ENCODE results near the gene GALT.
"Not testable (repeated sequence)": the region's sequence is repeated elsewhere in the genome, so short reads cannot be mapped to it uniquely, and the experiment has no call there.

The GALT gene

GRCh38 chr9:34627716-34628655, 18.5 kb upstream of the GALT start:
- FAIRE-seq (no peak), DNase-seq (ENCODE audit: low spot score) (no peak)

DNA sequence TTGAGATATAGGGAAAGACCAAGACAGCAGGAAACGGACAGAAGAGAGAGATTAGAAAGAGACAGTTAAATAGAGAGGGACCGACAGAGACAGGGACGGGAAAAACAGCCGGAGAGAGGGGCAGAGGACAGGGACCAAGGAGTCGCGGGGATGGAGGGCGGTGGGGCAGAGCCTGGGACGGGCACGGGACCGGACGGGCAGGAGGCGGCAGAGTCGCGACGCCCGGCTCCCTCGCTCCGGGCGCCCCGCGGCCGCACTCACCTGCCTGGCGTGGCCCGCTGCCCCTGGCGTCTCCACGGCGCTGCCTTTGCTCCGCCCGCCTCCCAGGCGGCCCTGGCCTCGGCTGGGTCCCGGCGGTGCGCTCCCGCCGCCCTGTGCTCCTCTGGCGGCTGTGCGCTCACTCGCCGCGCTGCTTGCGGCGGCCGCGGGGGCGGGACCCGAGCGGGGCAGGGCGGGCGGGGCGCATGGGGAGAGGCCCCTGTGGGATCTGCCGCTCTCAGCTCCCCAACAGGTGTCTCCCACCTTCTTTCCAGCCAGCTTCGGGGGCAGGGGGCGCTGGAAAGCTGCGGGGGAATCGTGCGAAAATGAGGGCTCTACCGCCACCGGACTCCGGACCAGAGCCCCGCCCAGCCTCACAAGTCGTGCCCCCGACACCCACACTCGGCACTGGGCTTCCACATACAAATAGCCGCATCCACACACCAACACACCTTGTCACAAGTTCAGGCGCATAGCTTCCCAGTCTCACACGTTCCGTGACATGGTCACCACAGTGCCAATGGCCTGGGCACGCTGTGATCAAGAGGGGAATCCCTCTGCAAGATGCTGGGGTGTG, 17.6 kb upstream of the GALT start, which contains the start of gene ARID3C:
ARID3C (minus strand) TSS at position 411 of the 835 bp plus-strand sequence. CDS start 1,052 bp downstream, outside the sequence.
- DNase-seq (ENCODE audit: low spot score) (peak; percentile 67), FAIRE-seq (peak; percentile 82)

DNA sequence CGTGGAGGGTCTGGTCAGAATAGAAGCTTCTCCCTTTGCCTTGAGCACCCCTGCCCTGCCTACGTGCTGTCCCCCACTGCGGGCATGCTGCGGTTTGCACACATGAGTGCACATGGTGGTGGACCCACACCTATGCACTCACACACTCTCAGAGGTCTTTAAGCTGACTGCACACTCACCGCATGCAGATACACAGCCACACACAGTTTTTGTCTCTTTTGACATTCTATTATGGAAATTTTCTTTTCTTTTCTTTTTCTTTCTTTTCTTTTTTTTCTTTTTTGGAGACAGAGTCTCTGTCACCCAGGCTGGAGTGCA, 17.0 kb upstream of the GALT start:
- no peak for DNase-seq (ENCODE audit: low spot score)
- FAIRE-seq = peak; percentile 78

- DNase-seq (ENCODE audit: low spot score) (no peak), FAIRE-seq (no peak)
Observed at GRCh38 chr9:34630402-34631154, 15.9 kb upstream of the GALT start.

DNA sequence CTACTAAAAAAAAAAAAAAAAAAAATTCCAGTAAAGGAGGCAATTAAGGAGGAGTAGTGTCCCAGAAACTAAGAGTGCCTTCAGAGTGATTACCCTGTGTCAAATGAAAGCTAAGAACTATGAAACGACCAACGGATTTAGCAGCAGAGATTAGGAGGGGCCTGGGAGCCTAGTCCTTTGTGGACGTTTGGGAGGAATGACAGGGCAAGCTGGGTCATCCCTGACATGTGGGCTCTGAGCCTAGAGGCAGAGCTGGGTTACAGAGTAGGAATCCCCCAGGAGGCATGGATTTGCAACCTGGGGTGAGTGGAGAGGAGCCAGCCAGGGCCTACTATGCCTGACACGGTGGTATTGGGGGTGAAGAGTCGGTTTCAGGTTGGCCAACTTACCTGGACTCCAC, 13.3 kb upstream of the GALT start:
- no peak for FAIRE-seq

DNA sequence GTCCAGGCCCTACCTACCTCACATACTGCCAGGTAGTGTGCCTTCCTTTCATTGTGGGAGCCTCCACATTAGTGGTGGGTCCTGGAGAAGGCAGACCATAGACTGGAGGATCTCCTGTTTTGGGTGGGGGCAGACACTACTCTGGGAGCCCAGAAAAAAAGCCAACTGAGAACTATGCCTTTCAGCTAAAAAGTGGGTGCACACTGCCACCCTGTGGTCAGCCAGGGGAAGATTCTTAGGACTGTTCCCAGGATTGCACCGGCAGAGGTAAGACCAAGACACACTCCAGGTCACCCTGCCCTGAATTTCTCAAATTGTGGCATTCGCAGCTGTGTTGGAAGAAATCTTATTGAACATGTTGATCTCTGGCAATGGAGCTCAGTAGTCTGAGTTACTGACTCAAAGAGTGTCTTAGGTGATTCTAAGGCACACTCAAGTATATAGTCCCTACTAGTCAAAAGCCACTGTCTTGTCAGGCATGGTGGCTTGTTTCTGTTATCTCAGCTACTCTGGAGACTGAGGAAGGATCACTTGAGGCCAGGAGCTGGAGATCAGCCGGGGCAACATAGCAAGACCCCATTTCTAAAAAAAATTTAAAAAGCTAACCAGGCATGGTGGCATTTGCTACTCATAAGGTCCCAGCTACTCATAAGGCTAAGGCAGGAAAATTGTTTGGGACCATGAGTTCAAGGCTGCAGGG, 12.5 kb upstream of the GALT start:
- peak; percentile 79 for FAIRE-seq
- DNase-seq (ENCODE audit: low spot score) = peak; percentile 79

More for the DNA sequence above, 13.3 kb upstream of the GALT start:
- no peak for DNase-seq (ENCODE audit: low spot score)

DNA sequence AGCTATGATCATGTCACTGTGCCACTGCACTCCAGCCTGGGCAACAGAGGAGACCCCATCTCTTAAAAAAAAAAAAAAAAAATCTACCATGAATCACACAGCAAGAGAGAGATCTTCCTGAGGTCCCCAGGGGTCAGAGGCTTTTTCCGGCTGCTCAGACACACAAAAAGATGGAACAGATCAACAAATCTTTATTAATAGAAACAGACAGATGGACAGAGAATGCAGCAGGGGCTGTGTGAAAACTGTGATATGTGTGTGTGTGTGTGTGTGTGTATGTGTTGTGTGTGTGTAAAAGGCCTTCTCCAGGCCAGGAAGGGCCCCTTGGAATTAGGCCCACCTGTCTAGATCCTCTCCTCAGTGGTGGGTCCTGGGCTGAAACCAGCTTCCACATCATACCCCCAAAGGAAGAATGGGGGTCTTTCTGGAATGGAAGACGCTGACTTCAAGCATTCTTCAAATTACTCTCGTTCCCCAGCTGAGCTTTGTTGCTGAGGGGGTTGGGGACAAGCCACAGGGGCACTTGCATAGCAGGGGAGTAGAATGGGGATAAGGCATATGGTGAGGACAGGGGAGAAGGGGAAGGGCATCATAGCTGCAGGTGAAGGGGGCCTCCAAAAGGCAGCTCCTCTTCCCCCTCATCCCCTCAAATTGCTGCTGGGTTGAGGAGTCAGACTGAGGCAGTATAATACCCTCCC, 11.8 kb upstream of the GALT start:
- FAIRE-seq (no peak), DNase-seq (ENCODE audit: low spot score) (no peak)

- DNase-seq (ENCODE audit: low spot score) (no peak), FAIRE-seq (no peak)
Observed at GRCh38 chr9:34635556-34635955, 10.9 kb upstream of the GALT start.

GRCh38 chr9:34636791-34637355, 9.6 kb upstream of the GALT start:
- no peak for DNase-seq (ENCODE audit: low spot score)
- no peak for FAIRE-seq

DNA sequence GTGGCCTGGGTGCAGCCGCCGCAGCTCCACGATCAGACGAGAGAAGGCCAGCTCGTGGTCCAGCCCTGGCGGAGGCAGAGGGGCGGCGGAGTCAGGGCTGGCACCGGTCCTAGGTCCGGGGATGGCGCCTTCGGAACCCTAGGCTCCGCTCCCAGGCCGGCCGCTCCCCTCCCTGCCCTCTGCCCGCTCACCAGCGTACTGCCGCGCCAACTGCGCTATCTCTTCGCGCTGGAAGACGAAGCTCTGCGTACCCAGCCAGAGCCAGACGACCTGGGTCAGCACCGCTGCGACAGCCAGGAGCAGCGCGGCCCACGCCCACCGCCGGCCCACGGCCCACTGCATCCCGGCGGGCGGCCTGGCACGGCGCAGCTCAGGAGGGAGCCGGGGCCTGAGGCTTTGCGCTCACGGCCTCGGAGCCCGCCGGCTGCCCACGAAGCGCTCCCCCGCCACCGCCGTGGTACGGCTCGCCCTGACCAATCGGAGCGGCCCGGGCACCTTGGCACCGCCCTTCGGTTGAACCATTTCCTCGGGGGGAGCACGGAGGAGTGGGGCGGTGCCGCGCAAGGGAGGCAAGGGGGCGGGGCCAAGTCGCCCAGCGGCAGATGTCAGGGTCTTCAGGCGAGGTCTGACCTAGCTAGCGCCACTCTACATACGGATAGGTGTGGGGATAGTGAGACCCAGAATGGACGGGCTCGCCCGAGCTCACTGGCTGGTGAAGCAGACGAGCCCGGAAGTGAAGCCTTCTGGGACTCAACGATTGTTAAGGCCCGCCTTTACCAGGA, 8.9 kb upstream of the GALT start, which contains the start of gene SIGMAR1:
SIGMAR1 (minus strand) TSS at position 432 of the 782 bp plus-strand sequence; CDS start at position 342, 90 bp downstream.
- FAIRE-seq = peak; percentile 88
- DNase-seq (ENCODE audit: low spot score) = peak; percentile 94

DNA sequence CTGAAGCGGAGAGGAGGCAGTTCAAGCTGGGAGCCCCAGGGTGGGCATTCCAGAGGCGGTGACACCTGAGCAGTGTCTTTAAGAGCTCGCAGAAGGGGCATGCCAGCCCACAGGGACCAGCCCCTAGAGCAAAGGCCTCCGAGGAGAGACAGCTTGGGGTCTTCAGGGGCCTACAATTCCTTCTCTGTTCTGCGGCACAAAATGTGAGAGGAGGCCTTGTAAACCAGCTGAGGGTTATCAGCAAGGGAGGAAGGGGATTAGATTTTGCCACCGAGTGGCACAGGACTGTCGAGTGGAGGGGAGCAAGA, 8.4 kb upstream of the GALT start:
- FAIRE-seq (no peak), DNase-seq (ENCODE audit: low spot score) (no peak)

- FAIRE-seq; DNase-seq (ENCODE audit: low spot score): not testable (repeated sequence)
Observed at GRCh38 chr9:34639322-34639721, 7.2 kb upstream of the GALT start.

GRCh38 chr9:34642679-34643078, 3.8 kb upstream of the GALT start:
- DNase-seq (ENCODE audit: low spot score) = no peak
- no peak for FAIRE-seq

- no peak for DNase-seq (ENCODE audit: low spot score)
Observed at GRCh38 chr9:34644766-34645314, 1.6 kb upstream of the GALT start.

GRCh38 chr9:34647084-34647403, 569 bp downstream of the GALT start:
- DNase-seq (ENCODE audit: low spot score) (no peak), FAIRE-seq (no peak)

More at GRCh38 chr9:34644766-34645314, 1.6 kb upstream of the GALT start:
- FAIRE-seq = no peak

GRCh38 chr9:34647651-34648050, 1.2 kb downstream of the GALT start:
- no peak for FAIRE-seq

DNA sequence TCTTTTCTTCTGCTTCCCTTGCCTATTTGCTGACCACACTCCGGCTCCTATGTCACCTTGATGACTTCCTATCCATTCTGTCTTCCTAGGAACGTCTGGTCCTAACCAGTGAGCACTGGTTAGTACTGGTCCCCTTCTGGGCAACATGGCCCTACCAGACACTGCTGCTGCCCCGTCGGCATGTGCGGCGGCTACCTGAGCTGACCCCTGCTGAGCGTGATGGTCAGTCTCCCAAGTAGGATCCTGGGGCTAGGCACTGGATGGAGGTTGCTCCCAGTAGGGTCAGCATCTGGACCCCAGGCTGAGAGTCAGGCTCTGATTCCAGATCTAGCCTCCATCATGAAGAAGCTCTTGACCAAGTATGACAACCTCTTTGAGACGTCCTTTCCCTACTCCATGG, 2.2 kb downstream of the GALT start:
- FAIRE-seq (no peak), DNase-seq (ENCODE audit: low spot score) (no peak)

More at GRCh38 chr9:34647651-34648050, 1.2 kb downstream of the GALT start:
- DNase-seq (ENCODE audit: low spot score) = no peak

DNA sequence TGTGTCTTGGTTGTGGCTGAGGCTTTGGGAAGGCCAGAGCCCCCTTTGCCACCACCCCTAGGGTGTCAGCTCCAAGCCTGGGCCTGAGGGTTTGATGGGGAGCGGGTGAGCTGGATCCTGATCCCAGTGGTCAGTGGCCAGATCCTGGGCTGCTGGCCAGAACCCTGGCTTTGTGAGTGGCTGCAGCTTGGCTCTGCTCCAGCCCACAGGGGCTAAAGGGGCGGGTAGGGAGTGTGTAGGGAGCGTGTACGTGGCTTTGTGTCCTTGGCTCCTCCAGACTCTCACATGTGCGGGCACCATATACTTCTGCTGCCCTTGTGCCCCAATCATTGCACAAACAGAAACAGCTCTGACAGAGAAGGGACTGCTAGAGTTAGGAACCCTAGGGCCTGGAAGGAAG, 4.3 kb downstream of the GALT start:
- FAIRE-seq = no peak
- DNase-seq (ENCODE audit: low spot score) = no peak

GRCh38 chr9:34651321-34651720, 4.8 kb downstream of the GALT start:
- no peak for FAIRE-seq
- no peak for DNase-seq (ENCODE audit: low spot score)
